ENCODE data around the gene RBMX2. TPM values are rescaled to one million over a fixed set of nuclear protein-coding genes. Genes with fewer than 3 reads are reported as not detected.
A peak's percentile ranks its signal among the peaks of the same experiment; 100 is the strongest.
"Not testable (repeated sequence)": the region's sequence is repeated elsewhere in the genome, so short reads cannot be mapped to it uniquely, and the experiment has no call there.

The RBMX2 gene
- total RNA-seq: 10 to 100 TPM; 18.9 to 25.2 (median 20.8) TPM
- polyA plus RNA-seq: 10 to 100 TPM; 16.0 to 24.6 (median 18.7) TPM

- TF ChIP-seq POLR2A (IDR thresholded peaks at IDR 0.05) (peak; percentile 48 to 60), CTCF (IDR thresholded peaks at IDR 0.05) (no peak), EP300 (IDR thresholded peaks at IDR 0.05) (no peak), POLR2AphosphoS5 (IDR thresholded peaks at IDR 0.05) (peak; percentile 68 to 94 (median 83))
- DNase-seq: peak; percentile 85
- WGBS, 2 donors: 0% methylated on average over 47 of the region's 47 CpGs
Observed at GRCh38 chrX:130401415-130402207, at the start of gene RBMX2. TSS of gene RBMX2 (plus strand) at chrX:130401987. CDS start at chrX:130402033, 46 bp downstream.

DNA sequence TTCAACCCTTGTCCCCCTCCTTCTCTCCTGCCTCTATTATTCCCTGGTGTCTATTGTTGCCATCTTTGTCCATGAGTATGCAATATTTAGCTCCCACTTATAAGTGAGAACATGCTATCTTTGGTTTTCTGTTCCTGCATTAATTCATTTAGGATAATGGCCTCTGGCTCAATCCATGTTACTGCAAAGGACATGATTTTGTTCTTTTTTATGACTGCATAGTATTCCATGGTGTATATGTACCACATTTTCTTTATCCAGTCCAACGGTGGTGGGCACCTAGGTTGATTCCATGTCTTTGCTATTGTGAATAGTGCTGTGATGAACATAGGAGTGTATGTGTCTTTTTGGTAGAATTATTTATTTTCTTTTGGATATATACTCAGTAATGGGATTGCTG, 49.7 kb upstream of the RBMX2 start:
- intact Hi-C loops (cut with DNase I); DNase-seq; H3K4me3 ChIP-seq; H3K4me1 ChIP-seq; H3K27ac ChIP-seq; H3K36me3 ChIP-seq; H3K27me3 ChIP-seq; H3K9me3 ChIP-seq: not testable (repeated sequence)
- 93 to 100% methylated on average over 1 of the region's 1 CpG for WGBS, 2 donors

More at GRCh38 chrX:130401415-130402207, at the start of gene RBMX2:
- intact Hi-C loops (cut with DNase I): loop anchor here (5.0 kb wide), 1 partner anchor 501 kb away; the partner anchor contains the start of gene ENOX2
- peak within 1 kb of the TSS; percentile 69 to 84 (median 80) for H3K27ac ChIP-seq
- H3K27me3 ChIP-seq: peaks cover 0 to 3% (median 0%) of the 10 kb centered on the region in 3 donors
- peak within 1 kb of the TSS; percentile 40 to 67 (median 62) for H3K4me3 ChIP-seq
- peaks cover 0 to 15% (median 5%) of the 10 kb centered on the region in 4 donors for H3K4me1 ChIP-seq
- no peaks in the 10 kb centered on the region for H3K9me3 ChIP-seq
- H3K36me3 ChIP-seq: peaks cover 0 to 11% (median 0%) of the 10 kb centered on the region in 4 donors

DNA sequence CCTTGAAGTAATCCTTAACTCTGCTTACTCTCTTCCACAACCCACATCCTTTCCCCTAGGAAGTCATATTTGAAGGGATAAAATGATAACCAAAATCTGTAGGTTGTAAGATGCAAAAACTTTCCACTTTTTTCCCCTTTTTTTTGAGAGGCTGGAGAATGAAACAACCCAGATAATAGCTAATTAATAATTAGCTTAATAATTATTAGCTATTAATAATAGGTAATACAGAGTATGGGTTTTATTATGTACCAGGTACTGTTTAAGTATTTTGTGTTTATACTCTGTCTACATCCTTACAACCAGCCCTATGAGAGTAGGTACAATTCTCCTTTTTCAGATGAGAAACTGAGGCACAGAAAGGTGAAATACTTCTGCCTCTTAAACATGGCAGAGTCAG, 25.7 kb upstream of the RBMX2 start:
- H3K27ac ChIP-seq: no peak overlapping the region
- H3K4me1 ChIP-seq: no peaks in the 10 kb centered on the region
- H3K36me3 ChIP-seq: no peaks in the 10 kb centered on the region
- no peaks in the 10 kb centered on the region for H3K9me3 ChIP-seq
- intact Hi-C loops (cut with DNase I): no loop called here
- no peak overlapping the region for H3K4me3 ChIP-seq
- DNase-seq: no peak
- TF ChIP-seq POLR2A (IDR thresholded peaks at IDR 0.05) (no peak), POLR2AphosphoS5 (IDR thresholded peaks at IDR 0.05) (no peak), CTCF (IDR thresholded peaks at IDR 0.05) (no peak), EP300 (IDR thresholded peaks at IDR 0.05) (no peak)
- no peaks in the 10 kb centered on the region for H3K27me3 ChIP-seq

DNA sequence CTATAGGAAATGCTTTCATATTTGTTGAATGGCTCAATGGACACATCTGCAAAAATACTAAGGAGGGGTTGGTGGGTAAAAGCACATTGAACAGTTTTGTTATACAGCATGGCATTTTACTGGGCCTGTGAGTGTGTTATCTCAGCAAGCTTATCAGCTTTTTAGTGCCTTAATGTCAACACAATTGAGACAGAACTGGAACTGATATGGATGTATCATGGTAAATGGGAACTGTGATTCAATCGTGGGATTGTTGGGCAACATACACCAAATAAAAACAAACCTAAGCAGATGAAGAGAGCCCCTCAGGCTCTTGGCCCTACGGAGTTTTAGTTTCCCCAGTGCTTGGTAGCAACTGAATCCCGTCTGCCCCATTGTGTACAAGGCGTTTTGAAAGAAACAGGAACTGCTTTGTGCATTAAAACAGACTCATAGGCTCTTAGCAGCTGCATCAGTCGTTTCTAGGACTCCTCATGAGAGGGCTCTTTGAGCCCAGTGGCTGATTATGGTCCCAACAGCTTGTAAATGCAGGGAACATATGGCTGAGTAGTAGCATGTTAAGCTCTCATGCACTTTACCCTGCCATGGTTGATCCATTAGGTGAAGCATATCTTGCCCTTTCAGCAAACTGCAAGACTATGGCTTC, 23.6 kb upstream of the RBMX2 start:
- 8 to 41% methylated on average over 5 of the region's 5 CpGs for WGBS, 2 donors
- no peaks in the 10 kb centered on the region for H3K36me3 ChIP-seq
- no peaks in the 10 kb centered on the region for H3K4me1 ChIP-seq
- intact Hi-C loops (cut with DNase I): no loop called here
- no peaks in the 10 kb centered on the region for H3K27me3 ChIP-seq
- TF ChIP-seq POLR2A (IDR thresholded peaks at IDR 0.05) (no peak), POLR2AphosphoS5 (IDR thresholded peaks at IDR 0.05) (no peak), CTCF (IDR thresholded peaks at IDR 0.05) (no peak)
- H3K4me3 ChIP-seq: no peak overlapping the region
- H3K9me3 ChIP-seq: no peaks in the 10 kb centered on the region
- no peak for DNase-seq
- no peak overlapping the region for H3K27ac ChIP-seq

DNA sequence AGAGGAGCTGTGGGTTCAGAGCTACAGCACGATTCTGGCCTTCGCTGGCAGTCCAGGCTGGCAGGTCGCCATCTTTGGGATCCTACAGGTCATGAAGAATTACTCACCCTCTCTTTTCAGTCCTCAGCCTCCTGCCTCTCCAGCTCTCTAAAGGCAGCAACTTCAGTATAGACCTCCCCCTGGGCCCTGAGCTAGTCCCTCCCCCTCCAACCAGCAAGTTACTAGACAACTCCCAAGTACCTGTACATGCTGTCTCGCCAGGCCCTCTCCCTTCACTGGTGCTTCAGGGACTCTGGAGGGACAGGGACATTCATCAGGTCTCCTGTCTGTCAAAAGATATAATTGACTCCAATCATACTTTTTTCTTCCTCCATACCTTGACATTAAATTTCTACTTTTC, 16.3 kb upstream of the RBMX2 start, which contains the start of gene GPR119:
TSS of gene GPR119 (minus strand) at position 155 of the 400 bp plus-strand sequence. CDS start 227 bp downstream, outside the sequence.
- Histone ChIP-seq H3K27ac (no peak within 1 kb of the TSS), H3K9me3 (no peaks in the 10 kb centered on the region), H3K4me1 (no peaks in the 10 kb centered on the region), H3K36me3 (no peaks in the 10 kb centered on the region), H3K4me3 (no peak within 1 kb of the TSS), H3K27me3 (no peaks in the 10 kb centered on the region)
- TF ChIP-seq EP300 (IDR thresholded peaks at IDR 0.05) (no peak), CTCF (IDR thresholded peaks at IDR 0.05) (no peak), POLR2A (IDR thresholded peaks at IDR 0.05) (no peak), POLR2AphosphoS5 (IDR thresholded peaks at IDR 0.05) (no peak)
- intact Hi-C loops (cut with DNase I): no loop called here
- 82 to 89% methylated on average over 4 of the region's 4 CpGs for WGBS, 2 donors
- no peak for DNase-seq

Measured in sigmoid colon (tissue), 7 donors.